Activated T-helper 17 cell treated with anti-CD3 and anti-CD28 coated beads, Interleukin-2, amount 50 U/mL, for 72 hours (primary cell): ENCODE data around the gene BCKDHB. TPM values are rescaled to one million over a fixed set of nuclear protein-coding genes. Genes with fewer than 3 reads are reported as not detected.

Source experiments
- ATAC-seq: fragments of 150-1000 bp; cut with Tn5 transposase; replicated peaks from 2 replicates; pipeline ENCODE4 v1.10.0; 2021; ENCODE audit warnings: mild to moderate bottlenecking, moderate library complexity
- H3K27ac Mint-ChIP-seq: one replicate; pipeline ENCODE4 v1.8.0; 2022; ENCODE audit warnings: mixed read lengths
- H3K27me3 Mint-ChIP-seq: one replicate; pipeline ENCODE4 v1.8.0; 2022; ENCODE audit warnings: mixed read lengths
- H3K36me3 Mint-ChIP-seq: one replicate; pipeline ENCODE4 v1.8.0; 2022; ENCODE audit warnings: low read depth, mild to moderate bottlenecking, mixed read lengths
- H3K4me1 Mint-ChIP-seq: one replicate; pipeline ENCODE4 v1.8.0; 2022; ENCODE audit warnings: mixed read lengths
- H3K4me3 Mint-ChIP-seq: one replicate; pipeline ENCODE4 v1.8.0; 2022; ENCODE audit warnings: mild to moderate bottlenecking, mixed read lengths
- H3K9me3 Mint-ChIP-seq: one replicate; pipeline ENCODE4 v1.8.0; 2022; ENCODE audit warnings: mixed read lengths
- total RNA-seq, 2 donors: library from RNA; stranded (reverse); gene quantifications; one replicate each; pipeline ENCODE4 v1.2.3, GENCODE V29; 2022

BCKDHB gene
- total RNA-seq, 2 donors from 2014 or later: 15.9 to 16.0 TPM

DNA sequence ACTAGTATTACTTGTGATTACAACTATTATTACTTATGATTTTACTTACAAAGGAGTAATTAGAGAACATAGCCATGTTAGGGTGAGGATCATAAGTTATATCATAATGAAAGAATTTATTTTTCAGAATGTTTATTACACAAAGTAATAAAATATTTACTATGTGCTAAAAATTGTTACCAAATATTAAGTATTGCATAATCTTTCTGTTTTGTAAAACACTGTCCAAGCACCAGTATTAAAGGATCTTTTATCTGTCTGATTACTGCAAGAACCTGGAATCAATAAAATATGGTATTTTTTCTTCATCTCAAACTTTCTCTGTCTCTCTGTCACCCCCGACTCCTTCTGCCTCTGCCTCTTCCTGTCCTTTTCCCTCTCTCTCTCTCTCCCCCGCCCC lies 250.1 kb downstream of the BCKDHB start:
- no peak for ATAC-seq
- Mint-ChIP-seq H3K9me3 (no peaks in the 10 kb centered on the region), H3K27ac (no peak overlapping the region), H3K36me3 (no peaks in the 10 kb centered on the region), H3K4me3 (no peak overlapping the region), H3K27me3 (no peaks in the 10 kb centered on the region), H3K4me1 (no peaks in the 10 kb centered on the region)

DNA sequence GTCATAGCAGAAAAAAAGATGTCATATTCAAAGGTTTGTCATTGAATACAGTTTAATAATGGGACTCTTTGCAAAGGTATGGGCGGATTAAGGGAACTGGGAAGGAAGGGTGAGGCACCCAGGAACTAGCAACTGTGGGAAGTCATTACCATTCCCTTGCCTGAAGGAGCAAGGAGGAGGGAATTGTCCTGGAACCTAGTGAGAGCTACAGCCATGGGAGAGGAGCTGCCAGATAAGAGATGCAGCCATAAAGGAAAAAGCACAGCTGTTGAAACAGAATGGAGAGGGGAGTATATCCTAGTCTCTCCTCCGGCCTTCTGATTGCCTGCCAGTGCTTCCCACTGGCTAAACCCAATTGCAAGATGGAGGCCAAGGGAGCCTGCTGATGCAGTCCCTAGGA lies 250.6 kb downstream of the BCKDHB start:
- no peak for ATAC-seq
- Mint-ChIP-seq H3K27me3 (no peaks in the 10 kb centered on the region), H3K27ac (no peak overlapping the region), H3K4me3 (no peak overlapping the region), H3K9me3 (no peaks in the 10 kb centered on the region), H3K4me1 (no peaks in the 10 kb centered on the region), H3K36me3 (no peaks in the 10 kb centered on the region)

- no peaks in the 10 kb centered on the region for H3K4me1 Mint-ChIP-seq
- no peak overlapping the region for H3K27ac Mint-ChIP-seq
- no peak for ATAC-seq
- no peaks in the 10 kb centered on the region for H3K27me3 Mint-ChIP-seq
- no peaks in the 10 kb centered on the region for H3K36me3 Mint-ChIP-seq
- no peaks in the 10 kb centered on the region for H3K9me3 Mint-ChIP-seq
- no peak overlapping the region for H3K4me3 Mint-ChIP-seq
These were observed 251.2 kb downstream of the BCKDHB start for GRCh38 chr6:80357674-80358073.

GRCh38 chr6:80363501-80364122 lies 257.1 kb downstream of the BCKDHB start:
- Mint-ChIP-seq H3K27ac (no peak overlapping the region), H3K36me3 (no peaks in the 10 kb centered on the region), H3K4me1 (no peaks in the 10 kb centered on the region), H3K27me3 (no peaks in the 10 kb centered on the region), H3K9me3 (no peaks in the 10 kb centered on the region), H3K4me3 (no peak overlapping the region)
- ATAC-seq: no peak

GRCh38 chr6:80364149-80364548 lies 257.7 kb downstream of the BCKDHB start:
- Mint-ChIP-seq H3K36me3 (no peaks in the 10 kb centered on the region), H3K27me3 (no peaks in the 10 kb centered on the region), H3K27ac (no peak overlapping the region), H3K4me1 (no peaks in the 10 kb centered on the region), H3K9me3 (no peaks in the 10 kb centered on the region), H3K4me3 (no peak overlapping the region)
- ATAC-seq: no peak

DNA sequence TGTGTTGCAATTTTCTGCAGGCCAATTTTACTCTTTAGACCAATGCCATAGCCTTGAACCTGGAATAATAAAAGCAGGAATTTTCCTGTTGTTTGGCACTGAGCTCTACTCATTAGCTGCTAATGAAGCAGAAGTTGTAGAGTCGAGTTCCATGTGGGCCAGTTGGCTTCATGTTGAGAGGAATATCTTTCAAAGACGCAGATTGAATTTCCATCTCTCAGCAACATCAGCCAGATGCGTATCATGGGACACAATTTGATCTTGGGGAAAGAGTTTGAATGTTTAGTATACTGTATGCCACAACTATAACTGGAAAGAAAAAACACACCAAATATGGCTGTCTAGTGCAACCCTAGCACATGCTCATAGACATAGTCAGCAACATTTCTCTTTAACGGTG lies 259.6 kb downstream of the BCKDHB start:
- H3K36me3 Mint-ChIP-seq: no peaks in the 10 kb centered on the region

DNA sequence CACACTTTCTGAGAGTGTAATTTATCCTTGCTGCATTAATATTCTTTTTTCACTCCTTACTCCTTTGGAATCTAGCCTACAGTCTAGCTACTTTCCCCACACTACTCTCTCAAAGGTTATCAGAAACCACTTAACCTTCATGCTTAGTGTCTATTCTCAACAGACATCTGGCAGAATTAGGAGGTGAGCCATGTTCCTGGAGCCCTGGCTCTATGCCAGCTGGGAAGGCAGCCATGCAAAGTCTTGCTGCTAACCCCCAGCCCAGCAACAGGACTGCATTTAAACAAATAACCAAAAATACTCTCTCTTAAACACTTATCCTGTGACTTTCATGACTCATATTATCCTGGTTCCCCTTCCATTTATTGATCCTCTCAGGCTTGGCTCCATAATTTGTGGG lies 260.2 kb downstream of the BCKDHB start:
- Mint-ChIP-seq H3K4me1 (no peaks in the 10 kb centered on the region), H3K27me3 (no peaks in the 10 kb centered on the region), H3K4me3 (no peak overlapping the region), H3K9me3 (no peaks in the 10 kb centered on the region), H3K27ac (no peak overlapping the region), H3K36me3 (no peaks in the 10 kb centered on the region)
- ATAC-seq: no peak

More for the DNA sequence above, 259.6 kb downstream of the BCKDHB start:
- H3K4me3 Mint-ChIP-seq: no peak overlapping the region
- H3K27ac Mint-ChIP-seq: no peak overlapping the region
- no peaks in the 10 kb centered on the region for H3K9me3 Mint-ChIP-seq
- no peaks in the 10 kb centered on the region for H3K4me1 Mint-ChIP-seq
- H3K27me3 Mint-ChIP-seq: no peaks in the 10 kb centered on the region
- ATAC-seq: no peak

DNA sequence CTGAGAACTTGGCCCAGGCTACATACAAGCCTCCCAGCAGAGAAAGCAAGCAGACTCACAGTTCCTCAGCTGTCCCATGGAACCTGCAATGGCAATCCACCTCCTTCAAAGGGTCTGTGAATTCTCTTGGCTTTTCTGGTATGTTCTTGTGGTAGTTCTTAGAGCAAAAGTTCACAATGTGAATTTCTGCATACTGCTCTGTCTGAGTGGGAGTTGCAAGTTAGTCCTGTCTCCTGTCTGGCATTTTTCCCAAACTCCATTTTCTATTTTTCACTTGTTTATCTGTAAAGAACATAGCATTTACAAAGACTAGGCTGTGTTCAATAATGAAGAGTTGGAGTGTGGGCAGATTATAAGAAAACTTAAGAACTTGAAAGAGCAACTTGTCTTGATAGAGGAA lies 269.9 kb downstream of the BCKDHB start:
- Mint-ChIP-seq H3K27ac (no peak overlapping the region), H3K9me3 (peaks cover 16% of the 10 kb centered on the region), H3K4me1 (no peaks in the 10 kb centered on the region), H3K36me3 (no peaks in the 10 kb centered on the region), H3K4me3 (no peak overlapping the region), H3K27me3 (no peaks in the 10 kb centered on the region)
- ATAC-seq: no peak

DNA sequence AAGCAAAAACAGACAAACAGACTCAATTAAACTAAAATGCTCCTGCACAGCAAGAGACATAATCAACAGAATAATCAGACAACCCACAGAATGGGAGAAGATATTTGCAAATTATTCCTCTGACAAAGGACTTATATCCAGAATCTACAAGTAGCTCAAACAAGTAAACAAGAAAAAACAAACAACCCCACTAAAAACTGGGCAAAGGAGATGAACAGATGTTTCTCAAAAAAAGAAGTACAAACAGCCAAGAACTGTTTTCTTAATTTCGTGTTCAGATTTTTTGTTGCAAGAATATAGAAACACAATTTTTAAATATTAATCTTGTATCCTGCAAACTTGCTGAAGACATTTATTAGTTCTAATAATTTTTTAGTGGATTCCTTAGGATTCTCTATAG lies 274.1 kb downstream of the BCKDHB start:
- Mint-ChIP-seq H3K4me3 (no peak overlapping the region), H3K36me3 (no peaks in the 10 kb centered on the region), H3K27me3 (no peaks in the 10 kb centered on the region), H3K4me1 (no peaks in the 10 kb centered on the region), H3K27ac (no peak overlapping the region), H3K9me3 (peaks cover 4% of the 10 kb centered on the region)
- ATAC-seq: no peak

GRCh38 chr6:80382811-80383210 lies 276.3 kb downstream of the BCKDHB start:
- Mint-ChIP-seq H3K27me3 (no peaks in the 10 kb centered on the region), H3K4me3 (no peak overlapping the region), H3K27ac (no peak overlapping the region), H3K9me3 (peaks cover 5% of the 10 kb centered on the region), H3K4me1 (no peaks in the 10 kb centered on the region), H3K36me3 (no peaks in the 10 kb centered on the region)
- ATAC-seq: no peak

DNA sequence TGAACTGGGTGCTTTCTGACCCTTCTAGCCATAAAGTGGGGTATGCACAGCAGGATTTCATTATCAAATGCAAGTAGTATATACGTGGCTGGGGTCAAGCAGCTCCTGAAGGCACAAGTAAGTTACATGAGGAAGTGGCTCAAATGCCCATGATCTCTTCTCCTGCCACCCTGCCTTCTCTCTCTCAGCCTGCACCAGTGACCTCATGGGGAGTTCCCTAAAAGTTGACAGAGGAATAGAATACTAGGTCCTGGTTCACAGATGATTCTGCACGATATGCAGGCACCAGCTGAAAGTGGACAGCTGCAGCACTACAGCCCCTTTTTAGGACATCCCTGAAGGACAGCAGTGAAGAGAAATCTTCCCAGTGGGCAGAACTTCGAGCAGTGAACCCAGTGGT lies 282.0 kb downstream of the BCKDHB start:
- no peaks in the 10 kb centered on the region for H3K36me3 Mint-ChIP-seq

More for the DNA sequence above, 282.0 kb downstream of the BCKDHB start:
- Mint-ChIP-seq H3K9me3 (peaks cover 5% of the 10 kb centered on the region), H3K27me3 (no peaks in the 10 kb centered on the region), H3K27ac (no peak overlapping the region), H3K4me3 (no peak overlapping the region), H3K4me1 (no peaks in the 10 kb centered on the region)
- ATAC-seq: no peak

Other genes with a start within 250 kb of the BCKDHB start
- 1 to 10 TPM; 3.2 to 3.4 TPM for gene ELOVL4, start 159.1 kb upstream of the BCKDHB start, total RNA-seq
- 10 to 100 TPM; 33.3 to 38.1 TPM for gene TTK, start 102.0 kb upstream of the BCKDHB start, total RNA-seq